Fibroblast of pulmonary artery (primary cell): ENCODE data around the gene MOV10L1.

Experiments
- DNase-seq: peaks from one replicate; pipeline ENCODE4 v3.0.0-alpha.2; 2010; ENCODE audit warnings: low read depth
- H3K4me3 ChIP-seq: replicated peaks from 2 replicates; pipeline ENCODE4 v1.5.1; 2011; ENCODE audit warnings: low read depth, mild to moderate bottlenecking, control low read depth, low read length, moderate library complexity
- CTCF ChIP-seq: IDR thresholded peaks from 2 replicates; pipeline ENCODE4 v1.5.1; 2011; ENCODE audit warnings: mild to moderate bottlenecking, control low read depth, low read length, inconsistent platforms; ENCODE audit errors: missing control alignments

MOV10L1 gene

GRCh38 chr22:50189184-50189848 lies 99.5 kb downstream of the MOV10L1 start:
- DNase-seq: no peak
- TF ChIP-seq CTCF: no peak
- no peak overlapping the region for H3K4me3 ChIP-seq

- TF ChIP-seq CTCF: no peak
- DNase-seq: no peak
- no peak overlapping the region for H3K4me3 ChIP-seq
Observed at GRCh38 chr22:50189849-50190181, 100.0 kb downstream of the MOV10L1 start.

GRCh38 chr22:50190182-50190940 lies 100.6 kb downstream of the MOV10L1 start:
- peak; percentile 26 for TF ChIP-seq CTCF
- H3K4me3 ChIP-seq: peak overlapping the region; percentile 47
- peak; percentile 56 for DNase-seq

GRCh38 chr22:50190941-50191741 lies 101.3 kb downstream of the MOV10L1 start:
- DNase-seq: no peak
- peak overlapping the region; percentile 47 for H3K4me3 ChIP-seq
- TF ChIP-seq CTCF: no peak

- H3K4me3 ChIP-seq: no peak overlapping the region
- DNase-seq: no peak
- TF ChIP-seq CTCF: no peak
Observed at GRCh38 chr22:50192436-50193204, 102.8 kb downstream of the MOV10L1 start.

- TF ChIP-seq CTCF: no peak
- no peak overlapping the region for H3K4me3 ChIP-seq
- DNase-seq: no peak
Observed at GRCh38 chr22:50193621-50194020, 103.8 kb downstream of the MOV10L1 start.
